Erythroblast (primary cell): Measurements from ENCODE around the gene OTOG.

Source experiments
- GATA1 ChIP-seq: IDR thresholded peaks from 2 replicates; pipeline ENCODE4 v1.6.1; 2011; ENCODE audit warnings: low read depth, mild to moderate bottlenecking, control low read depth, low read length, moderate library complexity
- POLR2A ChIP-seq: IDR thresholded peaks from 2 replicates; pipeline ENCODE4 v1.6.1; 2011; ENCODE audit warnings: mild to moderate bottlenecking, low read length

DNA sequence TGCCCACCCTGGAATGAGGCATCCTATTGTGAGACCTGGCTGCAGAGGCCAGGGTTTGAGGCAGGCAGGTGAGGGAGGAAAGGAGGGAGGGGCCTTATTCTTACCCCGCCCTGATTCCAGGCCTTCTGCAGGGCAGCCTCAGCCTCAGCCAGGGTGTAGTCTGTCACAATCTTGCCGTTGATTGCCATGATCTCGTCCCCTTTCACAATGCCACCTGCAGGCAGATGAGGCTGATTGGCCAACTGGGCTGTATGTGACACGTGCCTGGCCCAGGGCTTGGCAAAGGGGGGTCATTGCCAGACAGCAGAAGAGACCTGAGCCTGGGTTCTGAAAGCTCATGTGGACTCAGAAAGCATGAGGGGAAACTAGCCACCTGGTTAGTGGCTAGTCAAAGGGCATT lies 49.0 kb upstream of the OTOG start:
- TF ChIP-seq POLR2A (no peak), GATA1 (no peak)
